ENCODE measurements around the gene SLC34A3.
A peak's percentile ranks its signal among the peaks of the same experiment; 100 is the strongest.

The SLC34A3 gene

GRCh38 chr9:137262909-137263285 is 32.2 kb downstream of the SLC34A3 start:
- no peak for DNase-seq

GRCh38 chr9:137263506-137263905 is 32.8 kb downstream of the SLC34A3 start:
- DNase-seq, result no peak

GRCh38 chr9:137264067-137264466 is 33.4 kb downstream of the SLC34A3 start:
- DNase-seq, result no peak

- no peak for DNase-seq
Measured at GRCh38 chr9:137265496-137266161, 34.9 kb downstream of the SLC34A3 start.

DNA sequence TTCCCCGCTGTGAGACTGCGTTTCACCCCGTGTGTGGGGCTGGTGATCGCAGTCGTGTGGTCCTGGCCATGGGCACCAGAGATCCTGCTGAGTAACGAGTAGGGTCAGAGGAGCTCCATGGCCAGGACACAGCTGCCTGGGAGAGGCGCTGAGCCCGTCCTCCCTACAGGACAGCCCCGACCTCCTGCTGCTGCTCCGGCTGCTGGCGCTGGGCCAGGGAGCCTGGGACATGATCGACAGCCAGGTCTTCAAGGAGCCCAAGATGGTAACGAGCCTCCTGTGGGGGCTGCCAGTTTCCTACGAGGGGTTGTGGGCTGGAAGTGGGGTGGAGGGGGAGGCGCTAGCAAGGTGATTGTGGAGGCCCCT is 35.4 kb downstream of the SLC34A3 start:
- no peak for DNase-seq

DNA sequence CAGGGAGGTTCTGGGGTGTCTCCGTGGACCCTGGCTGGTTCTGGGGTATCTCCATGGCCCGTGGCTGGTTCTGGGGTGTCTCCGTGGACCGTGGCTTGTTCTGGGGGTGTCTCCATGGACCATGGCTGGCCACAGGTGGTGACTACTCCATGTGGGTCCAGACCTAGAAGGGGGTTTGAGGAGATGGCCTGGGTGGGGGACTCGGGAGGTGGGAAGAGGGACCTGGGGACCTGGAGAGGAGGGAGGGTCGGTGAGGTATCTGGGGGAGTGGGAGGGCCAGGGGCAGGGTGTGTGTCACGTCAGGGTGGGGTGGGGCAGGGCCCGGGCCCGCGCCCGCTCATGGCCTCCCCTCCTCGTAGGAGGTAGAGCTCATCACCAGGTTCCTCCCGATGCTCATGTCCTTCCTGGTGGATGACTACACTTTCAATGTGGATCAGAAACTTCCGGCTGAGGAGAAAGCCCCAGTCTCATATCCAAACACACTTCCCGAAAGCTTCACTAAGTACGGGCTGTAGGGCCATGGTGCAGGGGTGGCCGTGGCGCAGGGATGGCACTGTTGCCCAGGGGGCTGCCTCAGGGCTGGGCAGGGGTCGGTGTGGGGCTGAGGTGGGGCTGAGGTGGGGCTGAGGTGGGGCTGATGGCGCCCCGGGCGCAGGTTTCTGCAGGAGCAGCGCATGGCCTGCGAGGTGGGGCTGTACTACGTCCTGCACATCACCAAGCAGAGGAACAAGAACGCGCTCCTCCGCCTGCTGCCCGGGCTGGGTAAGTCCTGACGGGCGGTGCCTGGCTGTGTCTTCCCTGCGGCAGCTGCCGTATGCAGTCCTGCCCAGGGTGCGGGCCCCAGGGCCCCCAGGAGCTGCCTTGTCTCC is 36.1 kb downstream of the SLC34A3 start:
- no peak for DNase-seq

GRCh38 chr9:137267933-137268355 is 37.2 kb downstream of the SLC34A3 start:
- no peak for DNase-seq

- DNase-seq, result no peak
Measured at GRCh38 chr9:137268538-137269201, 38.0 kb downstream of the SLC34A3 start.

GRCh38 chr9:137269231-137269772 is 38.6 kb downstream of the SLC34A3 start:
- no peak for DNase-seq

- peak in 1 of 2 donors; percentile 32 for DNase-seq
Measured at GRCh38 chr9:137270929-137271695, 40.4 kb downstream of the SLC34A3 start.

DNA sequence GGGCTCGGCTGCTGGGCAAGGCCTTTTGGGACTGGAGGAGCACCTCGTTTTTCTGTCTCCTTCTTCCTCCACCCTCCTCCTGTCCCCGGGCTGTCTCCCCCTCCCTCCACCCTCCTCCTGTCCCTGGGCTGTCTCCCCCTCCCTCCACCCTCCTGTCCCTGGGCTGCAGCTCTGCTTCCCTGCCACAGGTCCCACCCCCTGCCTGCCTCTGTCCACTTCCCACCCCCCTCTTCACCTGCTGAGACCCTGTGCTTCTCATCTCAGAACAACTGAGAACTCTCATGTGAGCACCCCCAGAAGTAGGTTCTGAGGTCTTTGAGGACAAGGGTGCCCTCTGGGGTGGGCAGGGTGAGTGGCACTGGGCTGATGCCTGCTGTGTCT is 41.0 kb downstream of the SLC34A3 start:
- no peak for DNase-seq

GRCh38 chr9:137272241-137273094 is 41.8 kb downstream of the SLC34A3 start:
- no peak for DNase-seq

- DNase-seq, result no peak
Measured at GRCh38 chr9:137273095-137273490, 42.4 kb downstream of the SLC34A3 start.

GRCh38 chr9:137273611-137274320 is 43.1 kb downstream of the SLC34A3 start:
- DNase-seq, result no peak

DNA sequence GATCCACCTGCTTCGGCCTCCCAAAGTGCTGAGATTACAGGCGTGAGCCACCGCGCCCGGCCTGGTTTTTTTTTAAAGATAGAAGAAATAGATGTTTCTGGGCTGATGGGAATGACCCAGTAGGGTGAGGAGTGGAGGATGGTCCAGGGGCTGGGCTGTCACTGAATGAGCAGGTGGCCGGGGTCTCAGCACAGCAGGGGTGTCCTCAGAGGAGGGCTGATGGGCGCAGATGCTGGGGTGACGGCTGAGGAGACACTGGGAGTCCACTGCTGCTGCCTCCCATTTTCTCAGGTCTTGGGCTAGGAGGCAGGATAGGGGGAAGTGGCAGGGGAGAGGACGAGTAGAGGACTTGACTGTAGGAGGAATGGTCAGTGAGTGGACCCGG is 44.5 kb downstream of the SLC34A3 start:
- no peak for DNase-seq

GRCh38 chr9:137275588-137276472 is 45.1 kb downstream of the SLC34A3 start:
- no peak for DNase-seq

GRCh38 chr9:137276473-137277328 is 46.0 kb downstream of the SLC34A3 start:
- DNase-seq, result peak in 1 of 2 donors; percentile 45

DNA sequence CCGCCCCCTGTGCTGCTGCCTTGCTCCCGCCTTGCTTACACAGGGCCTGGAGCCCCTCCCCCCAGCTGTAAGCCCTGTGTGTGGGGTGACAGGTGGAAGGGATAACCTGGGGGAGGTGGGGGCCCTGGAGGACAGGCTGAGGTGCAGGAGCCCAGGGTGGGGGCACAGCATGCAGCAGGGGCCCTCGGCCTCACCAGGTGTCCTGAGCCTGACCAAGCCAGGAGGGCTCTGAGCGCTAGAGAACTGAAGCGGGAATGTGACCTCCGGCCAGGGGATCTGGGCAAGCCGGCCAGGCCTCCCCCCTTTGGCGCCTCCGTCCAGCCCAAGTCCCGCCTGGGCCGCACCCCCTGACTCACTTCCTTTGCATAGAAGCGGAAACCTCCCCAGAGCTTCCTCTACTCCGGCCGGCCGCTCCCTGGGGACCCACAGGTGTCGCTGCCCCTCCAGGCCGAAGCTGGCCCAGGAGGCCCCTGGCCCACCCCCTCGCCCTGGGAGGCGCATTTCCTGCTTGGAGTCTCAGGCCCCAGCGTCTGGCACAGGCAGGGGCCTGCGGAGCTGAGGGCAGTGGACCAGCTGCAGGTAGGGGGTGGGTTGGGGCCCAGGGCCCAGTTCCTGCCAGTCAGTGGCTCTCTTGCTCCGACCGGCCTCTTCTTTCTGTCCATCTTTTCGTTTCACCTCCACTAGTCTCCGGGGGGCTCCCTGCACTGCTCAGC is 46.8 kb downstream of the SLC34A3 start, which contains the start of gene TOR4A:
Gene TOR4A, plus strand, starts transcription at position 398 of the 713 bp plus-strand sequence. CDS start 964 bp downstream, outside the sequence.
- peak; percentile 31 to 57 for DNase-seq

Measured in bone marrow (tissue), 2 donors.